Kidney (tissue), 14 donors: ENCODE measurements around the gene OPRL1. TPM values are rescaled to one million over a fixed set of nuclear protein-coding genes. Genes with fewer than 3 reads are reported as not detected.

Source experiments
- DNase-seq, 5 donors: peaks; one replicate each; pipeline ENCODE4 v3.0.0-alpha.2; 2013 to 2020
- FAIRE-seq: peaks from 2 replicates; lab custom pipeline; 2012; peaks lifted over from hg19 to GRCh38; lab: Jason Lieb, UNC
- H3K27ac ChIP-seq, 2 donors: one replicate each; pipeline ENCODE4 v1.7.0; 2013; ENCODE audit warnings: low read depth in 2 of 2, low read length in 2 of 2, inconsistent platforms in 1 of 2
- H3K27me3 ChIP-seq: one replicate; pipeline ENCODE4 v1.7.1; 2013; ENCODE audit warnings: low read length, inconsistent platforms; ENCODE audit not compliant: control insufficient read depth, insufficient read depth
- H3K36me3 ChIP-seq, 3 donors: one replicate each; pipeline versions ENCODE4 v1.7.0 to v1.7.1; 2013; ENCODE audit warnings: low read length in 3 of 3, control low read depth in 1 of 3, inconsistent platforms in 1 of 3; ENCODE audit not compliant: insufficient read depth in 3 of 3, control insufficient read depth in 2 of 3
- H3K4me1 ChIP-seq, 3 donors: one replicate each; pipeline versions ENCODE4 v1.7.0 to v1.7.1; 2013; ENCODE audit warnings: low read length in 3 of 3, inconsistent platforms in 1 of 3, low read depth in 1 of 3; ENCODE audit not compliant: control insufficient read depth in 2 of 3, insufficient read depth in 2 of 3
- H3K4me3 ChIP-seq, 3 donors: one replicate each; pipeline versions ENCODE4 v1.7.0 to v1.8.1; 2013; ENCODE audit warnings: low read length in 3 of 3, control low read depth in 1 of 3, inconsistent platforms in 1 of 3
- H3K9ac ChIP-seq, 3 donors: one replicate each; pipeline versions ENCODE4 v1.7.0 to v1.7.1; 2013; ENCODE audit warnings: low read length in 3 of 3, control low read depth in 1 of 3, inconsistent platforms in 1 of 3
- H3K9me3 ChIP-seq, 3 donors: one replicate each; pipeline versions ENCODE4 v1.7.0 to v1.7.1; 2013; ENCODE audit warnings: low read length in 3 of 3, control low read depth in 1 of 3, inconsistent platforms in 1 of 3; ENCODE audit not compliant: control insufficient read depth in 2 of 3, insufficient read depth in 1 of 3
- CTCF ChIP-seq: IDR thresholded peaks from 3 replicates; pipeline ENCODE4 v1.5.1; 2012; ENCODE audit warnings: mild to moderate bottlenecking, moderate library complexity, borderline replicate concordance; ENCODE audit not compliant: insufficient read depth; ENCODE audit errors: extremely low read depth
- intact Hi-C: fragments of 100-400 bp; cut with DNase I; formaldehyde crosslinking; loops from one replicate; pipeline ENCODE4 v1.11.1; 2022
- polyA plus RNA-seq: library from polyadenylated mRNA; stranded (reverse); fragments of 350-450 nt; fragmentation: Illumina TruSeq; extraction: RNeasy Lipid Tissue Mini Kit (QIAGEN cat#74804); gene quantifications from one replicate; pipeline ENCODE4 v1.2.3, GENCODE V29; 2014; ENCODE audit warnings: low read depth, low replicate concordance; ENCODE audit not compliant: insufficient read depth
- total RNA-seq: library from RNA; stranded (reverse); fragmentation: NEBNext Ultra II Directional; extraction: Animal tissue kit (Norgen Biotek cat#: 25700); gene quantifications from one replicate; pipeline ENCODE4 v1.2.1, GENCODE V29; 2021
- donor health status: control.
- donor health status: control.
- donor health status: control.
- donor health status: control.
- donor health status: control.
- donor health status: DM: yes; HTN: yes; CAD: no.
- donor health status: Normal renal cell carcinoma (clear cell type).

Gene OPRL1
- total and polyA plus RNA-seq, 2 donors from 2014 or later, result 0.39 to 1.2 TPM

DNA sequence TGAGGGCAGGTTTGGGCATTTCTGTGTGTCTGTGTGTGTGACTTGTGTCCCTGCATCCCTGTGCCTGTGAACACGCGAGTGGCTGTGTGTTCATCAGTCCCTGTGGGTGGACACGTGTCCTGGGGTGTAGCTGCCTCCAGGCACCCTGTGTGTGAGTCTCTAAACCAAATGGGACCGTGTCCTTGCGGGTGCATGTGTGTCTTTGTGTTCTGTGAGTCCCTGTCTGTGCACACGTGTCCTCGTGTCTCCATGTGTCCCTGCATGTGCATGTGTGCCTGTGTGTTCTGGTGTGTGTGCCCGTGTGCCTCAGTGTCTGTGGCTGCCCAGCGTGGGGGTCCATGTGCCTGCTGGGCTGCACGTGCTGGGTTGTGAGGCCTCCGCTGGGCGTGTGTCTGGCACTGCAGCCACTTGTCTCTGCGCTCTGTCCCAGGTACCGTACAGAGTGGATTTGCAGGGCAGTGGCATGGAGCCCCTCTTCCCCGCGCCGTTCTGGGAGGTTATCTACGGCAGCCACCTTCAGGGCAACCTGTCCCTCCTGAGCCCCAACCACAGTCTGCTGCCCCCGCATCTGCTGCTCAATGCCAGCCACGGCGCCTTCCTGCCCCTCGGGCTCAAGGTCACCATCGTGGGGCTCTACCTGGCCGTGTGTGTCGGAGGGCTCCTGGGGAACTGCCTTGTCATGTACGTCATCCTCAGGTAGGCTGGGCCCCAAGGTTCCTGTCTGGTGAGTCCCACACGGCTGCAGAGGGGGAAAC, 12.6 kb downstream of the OPRL1 start:
- Histone ChIP-seq H3K27me3 (no peaks in the 10 kb centered on the region), H3K9me3 (peaks cover 0 to 2% (median 0%) of the 10 kb centered on the region in 3 donors), H3K4me1 (no peaks in the 10 kb centered on the region), H3K4me3 (no peak overlapping the region), H3K27ac (no peak overlapping the region), H3K9ac (no peak overlapping the region), H3K36me3 (no peaks in the 10 kb centered on the region)
- intact Hi-C loops, result no loop called here
- no peak for TF ChIP-seq CTCF
- FAIRE-seq (no peak), DNase-seq (no peak)

DNA sequence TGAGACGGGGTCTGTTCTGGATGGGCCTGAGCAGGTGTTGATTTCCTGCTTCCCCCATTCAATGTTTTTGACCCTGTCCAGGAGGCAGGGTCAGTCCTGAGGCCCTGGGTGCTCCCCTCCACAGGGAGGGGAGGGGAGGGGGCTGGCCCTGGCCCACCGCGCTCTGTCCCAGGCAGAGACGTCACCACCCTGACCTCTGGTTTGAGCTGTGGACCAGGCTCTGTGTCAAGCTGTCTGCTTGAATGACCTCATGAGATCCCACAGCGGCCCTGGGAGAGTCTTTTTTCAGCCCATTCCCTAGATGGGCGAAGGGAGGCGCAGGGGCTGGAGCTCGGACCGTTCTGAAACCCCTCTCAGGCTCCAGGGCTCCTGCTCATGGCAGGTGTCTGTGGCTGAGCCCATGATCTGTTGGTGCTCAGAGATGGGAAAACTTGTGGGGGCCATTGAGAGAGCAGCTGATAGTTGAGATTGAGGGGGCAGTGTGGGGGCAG, 13.2 kb downstream of the OPRL1 start:
- no peak for DNase-seq
- H3K9ac ChIP-seq, result no peak overlapping the region
- no peaks in the 10 kb centered on the region for H3K27me3 ChIP-seq
- H3K36me3 ChIP-seq, result no peaks in the 10 kb centered on the region
- TF ChIP-seq CTCF, result no peak
- no peak overlapping the region for H3K27ac ChIP-seq
- H3K4me3 ChIP-seq, result no peak overlapping the region
- intact Hi-C loops, result no loop called here
- no peak for FAIRE-seq
- peaks cover 0 to 2% (median 0%) of the 10 kb centered on the region in 3 donors for H3K9me3 ChIP-seq
- H3K4me1 ChIP-seq, result no peaks in the 10 kb centered on the region

DNA sequence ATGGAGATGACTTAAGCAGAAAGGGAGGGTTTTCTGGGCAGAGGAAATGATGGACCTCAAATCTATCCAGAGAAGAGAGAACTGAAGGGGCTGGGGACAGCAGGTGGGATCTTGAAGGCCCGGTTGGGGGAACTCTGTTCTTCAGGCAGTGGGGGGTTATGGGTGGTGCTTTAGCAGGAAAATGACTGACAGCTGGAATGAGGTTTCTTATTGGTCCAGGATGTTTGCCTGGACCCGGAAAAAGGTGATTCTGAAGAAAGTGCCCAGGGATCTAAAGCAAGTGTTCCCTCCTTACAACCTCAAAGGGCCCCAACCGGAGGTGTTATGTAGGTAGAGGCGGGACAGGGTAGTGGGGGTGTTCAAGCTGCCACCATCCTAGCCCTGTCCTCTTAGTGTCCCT, 15.6 kb downstream of the OPRL1 start:
- H3K9me3 ChIP-seq, result peaks cover 0 to 2% (median 0%) of the 10 kb centered on the region in 3 donors
- no peak for TF ChIP-seq CTCF
- no peak overlapping the region for H3K9ac ChIP-seq
- no peak for DNase-seq
- H3K4me1 ChIP-seq, result no peaks in the 10 kb centered on the region
- H3K27me3 ChIP-seq, result no peaks in the 10 kb centered on the region
- intact Hi-C loops, result no loop called here
- H3K4me3 ChIP-seq, result no peak overlapping the region
- FAIRE-seq, result no peak
- no peak overlapping the region for H3K27ac ChIP-seq
- no peaks in the 10 kb centered on the region for H3K36me3 ChIP-seq
